NCI-H82 (cell line): ENCODE results near the gene GALNTL6.
A peak's percentile ranks its signal among the peaks of the same experiment; 100 is the strongest.

Source experiments
- DNase-seq: peaks from one replicate; lab custom pipeline; 2025; lab: John Stamatoyannopoulos, UW

GALNTL6 gene

DNA sequence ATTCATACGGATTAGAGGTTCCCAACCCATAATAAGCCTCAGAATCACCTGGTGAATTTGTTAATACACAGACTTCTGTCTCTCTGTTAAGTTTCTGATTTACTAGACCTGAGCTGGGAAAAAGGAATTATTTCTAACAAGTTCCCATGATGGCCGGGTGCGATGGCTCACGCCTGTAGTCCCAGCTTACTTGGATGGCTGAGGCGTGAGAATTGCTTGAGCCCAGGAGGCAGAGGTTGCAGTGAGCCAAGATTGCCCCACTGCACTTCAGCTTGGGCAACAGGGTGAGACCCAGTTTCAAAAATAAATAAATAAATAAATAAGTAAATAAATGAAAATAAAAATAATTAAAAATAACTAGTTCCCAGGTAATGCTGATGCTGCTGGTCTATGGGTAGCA lies 412.3 kb downstream of the GALNTL6 start:
- no peak for DNase-seq

DNA sequence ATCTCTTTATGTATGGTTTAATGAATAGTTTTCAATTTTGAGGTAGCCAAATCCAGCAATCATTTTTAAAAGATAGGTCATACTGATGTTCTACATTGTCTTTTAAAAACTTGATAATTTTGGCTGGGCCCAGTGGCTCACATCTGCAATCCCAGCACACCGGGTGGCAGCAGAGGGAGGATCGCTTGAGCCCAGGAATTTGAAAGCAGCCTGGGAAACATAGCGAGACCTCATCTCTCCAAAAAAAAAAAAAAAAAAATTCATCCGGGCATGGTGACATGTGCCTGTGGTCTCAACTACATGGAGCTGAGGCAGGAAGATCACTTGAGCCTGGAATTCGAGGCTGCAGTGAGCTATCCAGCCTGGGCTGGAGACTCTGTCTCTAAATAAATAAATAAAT lies 419.8 kb downstream of the GALNTL6 start:
- DNase-seq, result no peak

DNA sequence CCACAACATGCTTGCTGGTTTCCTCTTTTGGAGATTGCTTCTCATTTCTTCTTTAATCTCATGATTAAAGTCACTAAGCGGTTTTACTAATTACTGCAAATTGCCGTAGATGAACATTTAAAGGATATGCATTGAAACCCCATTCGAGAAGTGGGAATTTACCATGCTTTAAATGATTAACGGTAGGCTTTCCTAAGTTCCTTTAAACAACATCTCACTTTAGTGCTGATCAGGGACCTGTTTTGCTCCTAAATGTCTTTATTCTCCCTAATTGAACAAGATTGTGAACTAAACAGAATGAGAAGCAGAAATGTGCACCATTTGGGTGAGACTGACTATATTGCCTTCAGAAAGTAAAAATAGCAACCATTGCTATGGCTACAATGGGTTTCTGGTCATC lies 430.3 kb downstream of the GALNTL6 start:
- DNase-seq, result no peak

DNA sequence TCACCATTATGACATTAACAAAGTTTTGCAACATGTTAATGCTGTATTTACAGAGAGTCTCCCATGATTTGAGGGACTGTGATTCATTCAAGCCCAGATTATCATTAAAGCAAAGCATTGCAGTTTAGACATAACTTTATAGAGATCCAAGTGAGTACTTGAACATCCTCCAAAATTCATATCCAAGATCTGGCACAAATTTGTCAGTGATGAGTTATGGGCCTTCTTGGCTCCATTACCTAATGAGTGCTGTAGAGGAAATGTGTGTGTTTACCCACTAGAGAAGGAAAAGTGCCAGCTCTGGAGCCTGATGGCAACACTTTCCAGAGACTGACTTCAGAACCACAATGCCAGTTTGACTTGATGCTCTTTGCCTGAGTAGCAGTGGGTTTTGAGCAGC lies 432.3 kb downstream of the GALNTL6 start:
- no peak for DNase-seq

DNA sequence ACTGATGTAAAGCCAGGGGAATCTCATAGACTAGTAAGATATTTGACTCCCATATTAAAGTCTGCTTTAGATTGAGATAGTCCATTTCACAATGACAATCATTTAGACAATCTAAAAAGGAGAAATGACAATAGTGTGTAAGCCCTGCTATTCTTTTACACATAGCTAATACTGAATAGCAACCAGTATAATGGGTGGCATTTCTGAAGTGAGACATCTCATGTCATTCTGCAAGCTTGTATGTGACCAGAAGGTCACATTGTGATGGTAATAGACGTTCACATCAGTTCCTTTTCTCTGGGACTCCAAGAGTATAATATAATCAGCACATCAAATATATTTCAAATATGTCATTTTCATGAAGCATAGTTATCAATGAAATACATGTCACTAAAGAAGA lies 440.2 kb downstream of the GALNTL6 start:
- DNase-seq, result no peak

DNA sequence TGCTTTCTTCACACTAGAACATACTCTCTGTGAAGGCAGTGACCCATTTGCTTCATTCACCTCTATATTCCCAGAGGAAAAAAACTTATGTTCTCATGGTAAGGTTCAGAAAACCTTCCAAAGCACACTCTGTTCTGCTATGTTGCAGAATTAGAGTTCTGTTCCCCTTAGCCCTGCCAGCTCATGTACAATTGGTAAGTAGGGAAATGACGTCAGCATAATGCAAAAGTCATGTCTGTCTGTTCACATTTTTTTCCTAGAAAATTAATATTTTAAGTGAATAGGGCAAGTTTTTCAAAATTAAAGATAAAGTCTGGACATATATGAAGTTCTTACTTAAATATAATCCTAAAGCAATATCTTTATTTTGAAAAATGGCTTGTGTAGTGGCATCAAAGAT lies 443.6 kb downstream of the GALNTL6 start:
- no peak for DNase-seq

DNA sequence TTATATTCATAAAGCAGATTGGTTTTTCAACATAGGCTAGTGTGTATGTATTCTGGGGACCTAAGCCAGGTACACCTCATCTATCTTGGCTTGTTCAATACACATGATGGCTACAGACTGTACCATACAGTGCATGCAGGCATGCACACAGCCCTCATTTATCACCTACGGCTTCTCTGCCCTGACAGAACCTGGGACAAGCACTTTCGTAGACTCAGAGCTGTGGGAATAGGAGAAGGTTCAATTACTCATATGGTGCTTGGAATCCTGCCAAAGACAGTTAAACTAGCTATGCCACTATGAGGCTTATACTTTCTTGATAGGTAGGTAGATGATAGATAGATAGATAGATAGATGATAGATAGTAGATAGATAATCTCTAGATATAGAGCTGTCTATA lies 457.2 kb downstream of the GALNTL6 start:
- peak; percentile 70 for DNase-seq

DNA sequence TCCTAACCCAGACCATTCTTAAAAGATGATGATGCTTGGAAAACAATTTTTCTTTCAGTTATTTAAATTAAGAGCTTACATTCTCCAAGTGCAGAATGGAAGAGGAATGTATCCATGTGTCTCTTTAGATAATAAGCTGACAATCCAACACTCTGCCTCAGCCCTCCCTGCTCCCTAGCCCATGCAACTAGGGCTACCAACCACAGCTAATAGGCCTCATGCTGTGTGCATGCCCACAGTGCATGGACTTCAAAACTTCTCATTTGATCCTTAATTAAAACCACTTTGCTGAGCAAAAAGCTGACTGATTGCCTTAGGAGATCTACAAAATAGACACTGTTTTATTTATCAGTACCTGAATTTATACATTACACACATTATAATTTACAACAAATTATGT lies 473.9 kb downstream of the GALNTL6 start:
- DNase-seq, result no peak

DNA sequence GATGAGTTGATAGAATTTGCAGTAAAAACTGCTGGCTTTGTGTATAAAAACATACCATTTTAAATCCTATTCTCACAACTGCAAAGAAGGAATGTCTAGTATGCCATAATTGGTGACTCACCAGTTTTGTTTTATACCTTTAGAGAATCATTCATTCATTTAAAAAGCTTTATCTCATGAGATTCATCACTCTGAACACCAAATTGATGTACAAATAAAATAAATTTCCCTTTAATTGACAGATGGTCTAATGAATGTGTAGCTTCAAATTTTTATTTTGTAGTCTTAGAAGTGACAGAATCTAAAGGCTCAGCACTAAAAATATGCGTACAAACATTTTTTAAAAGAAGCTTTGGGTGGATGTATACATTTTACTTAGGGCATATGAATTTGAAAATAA lies 492.5 kb downstream of the GALNTL6 start:
- DNase-seq, result no peak

DNA sequence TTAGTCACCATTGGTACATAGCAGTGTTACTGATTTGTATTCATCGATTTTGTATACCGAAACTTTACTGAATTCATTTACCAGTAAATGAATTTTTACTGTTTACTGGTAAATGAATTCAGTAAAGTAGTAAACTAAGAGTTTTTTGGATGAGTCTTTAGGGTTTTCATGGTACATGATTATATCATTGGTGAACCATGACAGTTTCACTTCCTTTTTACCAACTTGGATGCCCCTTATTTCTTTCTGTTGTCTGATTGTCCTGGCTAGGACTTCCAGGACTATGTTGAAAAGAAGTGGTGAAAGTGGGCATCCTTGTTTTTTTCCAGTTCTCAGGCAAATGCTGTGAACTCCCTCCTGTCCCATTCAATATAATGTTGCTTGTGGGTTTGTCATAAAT lies 494.9 kb downstream of the GALNTL6 start:
- DNase-seq, result no peak

DNA sequence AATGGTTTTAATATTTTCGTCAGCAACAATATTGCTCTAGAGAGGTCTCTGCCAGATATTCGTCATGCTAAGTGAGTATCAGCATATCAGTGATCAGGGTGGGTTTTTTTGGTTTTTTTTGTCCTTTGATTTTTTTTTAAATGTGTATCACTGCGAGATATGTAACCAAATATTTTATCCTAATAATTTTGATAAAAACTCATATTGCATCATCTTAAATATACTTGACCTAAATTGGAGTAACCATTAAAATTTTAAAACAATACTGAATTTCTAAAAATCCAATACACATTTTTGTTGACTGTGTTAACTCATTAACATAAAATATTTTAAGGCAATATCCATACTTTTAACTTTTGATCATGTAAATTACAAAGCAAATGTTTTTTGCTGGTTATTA lies 498.5 kb downstream of the GALNTL6 start:
- DNase-seq, result no peak

DNA sequence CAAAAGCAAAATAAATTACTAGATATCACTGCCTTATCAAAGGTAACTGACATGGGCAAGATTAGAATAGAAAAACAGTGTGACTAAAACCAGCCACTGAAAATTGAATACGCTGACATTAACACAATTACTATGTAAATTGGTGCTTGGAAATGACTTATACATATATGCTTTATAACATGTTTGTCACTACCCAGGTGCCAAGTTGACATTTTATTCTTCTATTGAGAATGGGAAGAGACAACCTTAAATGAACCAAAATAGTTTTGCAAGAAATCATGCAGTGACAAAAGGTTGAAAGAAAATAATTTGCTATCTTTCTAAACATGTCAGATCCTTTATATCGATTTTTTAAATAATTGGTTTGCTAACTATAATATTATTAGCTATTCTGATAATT lies 510.1 kb downstream of the GALNTL6 start:
- no peak for DNase-seq

DNA sequence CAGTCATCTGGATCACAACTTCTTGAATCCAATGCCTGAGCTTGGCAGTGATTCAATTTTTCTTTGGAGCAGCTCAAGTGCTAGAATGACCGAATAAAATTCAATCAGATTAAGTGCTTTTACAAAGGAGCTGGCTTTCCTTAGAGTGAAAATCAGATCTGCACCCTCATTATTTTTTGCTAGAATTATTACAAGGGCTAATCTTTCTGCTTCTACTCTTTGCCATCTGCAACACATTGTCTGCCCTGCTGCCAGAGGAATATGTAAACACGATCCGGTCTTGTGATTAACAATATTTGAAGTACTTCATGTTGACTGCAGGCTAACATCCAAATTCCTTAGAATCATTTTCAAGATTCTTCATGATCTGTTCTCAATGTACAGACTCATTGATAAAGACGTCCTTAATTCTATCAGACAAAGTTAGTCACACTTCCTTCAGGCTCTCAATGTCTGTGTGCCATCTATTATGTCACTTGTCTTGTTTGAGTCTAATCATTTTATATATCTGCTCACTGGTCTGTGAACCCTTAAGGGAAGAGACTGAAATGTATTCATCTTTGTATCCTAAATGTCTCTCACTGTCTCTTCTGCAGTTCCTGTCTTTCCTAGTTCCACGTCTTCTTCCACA lies 531.2 kb downstream of the GALNTL6 start:
- DNase-seq, result peak; percentile 58

DNA sequence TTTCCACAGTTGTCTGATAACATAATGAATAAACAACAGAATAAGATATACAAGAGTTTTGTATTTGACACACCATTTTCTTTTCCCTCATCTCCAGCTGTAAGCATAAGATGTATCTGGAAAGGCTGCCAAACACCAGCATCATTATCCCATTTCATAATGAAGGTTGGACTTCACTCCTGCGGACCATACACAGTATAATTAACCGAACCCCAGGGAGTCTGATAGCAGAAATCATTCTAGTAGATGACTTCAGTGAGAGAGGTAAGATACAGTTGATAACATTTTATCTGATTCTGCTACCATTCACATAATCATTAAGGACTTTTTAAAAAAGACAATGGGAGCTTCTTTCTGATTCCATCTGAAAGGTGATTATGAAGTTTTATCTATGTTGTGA lies 535.2 kb downstream of the GALNTL6 start:
- DNase-seq, result no peak

DNA sequence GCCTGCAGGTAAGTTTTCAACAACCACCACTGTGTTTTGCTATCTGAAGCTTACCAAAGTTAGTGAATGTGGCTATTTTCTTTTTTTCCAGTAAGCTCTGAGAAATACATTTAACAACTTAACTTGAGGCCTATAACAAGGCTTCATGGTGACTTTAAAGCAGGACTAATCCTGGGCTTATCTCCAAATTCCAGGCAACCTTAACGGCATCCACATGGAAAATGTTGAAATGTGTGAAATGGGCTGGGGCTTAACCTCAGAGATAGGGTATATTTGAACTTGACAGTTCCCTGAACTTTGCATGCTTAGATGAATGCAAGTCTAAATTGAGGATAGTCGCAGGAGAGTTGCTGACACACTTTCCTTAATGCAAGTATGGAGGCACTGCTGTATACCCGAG lies 539.2 kb downstream of the GALNTL6 start:
- peak; percentile 1 for DNase-seq

DNA sequence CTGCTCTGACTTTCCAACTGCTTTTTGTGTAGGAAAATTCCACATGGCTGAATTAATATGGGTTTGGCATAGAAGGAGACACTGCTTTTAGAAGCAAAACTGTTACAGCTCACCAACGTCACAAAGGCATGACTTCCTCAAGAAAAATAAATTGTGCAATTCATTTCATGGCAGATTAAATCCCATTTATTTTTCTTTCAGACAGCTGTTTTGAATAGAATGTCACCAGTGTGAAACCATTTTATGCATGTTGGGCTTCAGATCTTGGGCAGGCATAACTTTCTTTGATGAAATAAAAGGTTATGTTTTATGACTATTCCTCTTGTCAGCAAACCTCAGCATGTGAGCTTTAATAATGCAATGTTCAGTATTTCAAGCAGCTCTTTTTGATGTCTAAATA lies 542.8 kb downstream of the GALNTL6 start:
- no peak for DNase-seq

DNA sequence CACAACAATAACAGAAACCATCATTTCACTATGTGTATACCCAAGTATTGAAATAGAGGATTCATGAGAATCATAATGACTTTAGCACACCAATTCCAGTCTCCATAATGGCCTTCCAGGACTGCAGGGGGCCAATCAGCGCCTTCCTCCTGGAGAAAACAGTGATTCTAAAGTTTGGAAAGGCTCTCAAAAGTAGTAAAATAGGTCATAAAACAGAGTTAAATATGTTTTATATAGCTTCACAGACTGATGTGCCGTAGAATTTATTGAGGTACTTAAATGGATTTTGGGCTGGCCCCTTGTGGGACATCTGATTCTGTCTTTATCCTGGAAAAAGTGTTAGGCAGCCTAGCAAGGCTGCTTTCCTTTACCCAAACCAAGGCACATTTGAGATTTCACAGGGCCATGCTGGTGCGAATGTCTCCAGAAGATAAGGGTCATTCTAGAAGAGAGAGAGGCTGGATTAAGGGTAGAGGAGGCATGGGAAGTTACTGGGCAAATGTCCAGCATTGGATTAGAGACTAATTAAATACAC lies 543.9 kb downstream of the GALNTL6 start:
- no peak for DNase-seq

DNA sequence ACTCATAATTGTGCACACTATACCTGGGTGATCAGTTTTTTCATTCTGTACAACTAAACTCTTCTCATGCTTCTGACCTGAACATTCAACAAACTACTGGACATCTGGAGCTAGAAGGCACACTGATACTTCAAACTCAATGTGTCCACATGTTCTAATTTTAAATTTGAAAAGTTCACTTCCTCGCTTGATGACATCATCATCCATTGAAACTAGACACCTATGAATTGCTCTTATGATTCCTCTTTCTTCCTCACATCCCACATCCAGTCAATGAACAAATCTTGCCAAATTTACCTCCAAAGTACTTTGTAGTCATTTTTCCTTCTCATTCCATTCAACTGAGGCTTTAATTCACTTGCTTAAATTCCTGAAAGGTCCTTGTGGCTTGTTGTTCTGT lies 549.4 kb downstream of the GALNTL6 start:
- DNase-seq, result no peak

DNA sequence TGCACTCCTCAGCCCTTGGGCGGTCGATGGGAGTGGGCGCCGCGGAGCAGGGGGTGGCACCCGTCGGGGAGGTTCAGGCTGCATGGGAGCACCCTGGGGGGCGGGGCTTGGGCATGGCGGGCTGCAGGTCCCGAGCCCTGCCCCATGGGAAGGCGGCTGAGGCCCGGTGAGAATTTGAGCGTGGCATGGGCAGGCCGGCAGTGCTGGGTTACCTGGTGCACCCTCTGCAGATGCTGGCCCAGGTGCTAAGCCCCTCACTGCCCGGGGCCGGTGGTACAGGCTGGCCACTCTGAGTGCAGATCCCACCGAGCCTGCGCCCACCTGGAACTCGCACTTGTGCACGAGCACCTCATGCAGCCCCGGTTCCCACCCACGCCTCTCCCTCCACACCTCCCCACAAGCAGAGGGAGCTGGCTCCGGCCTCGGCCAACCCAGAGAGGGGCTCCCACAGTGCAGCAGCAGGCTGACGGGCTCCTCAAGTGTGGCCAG lies 556.3 kb downstream of the GALNTL6 start:
- no peak for DNase-seq

DNA sequence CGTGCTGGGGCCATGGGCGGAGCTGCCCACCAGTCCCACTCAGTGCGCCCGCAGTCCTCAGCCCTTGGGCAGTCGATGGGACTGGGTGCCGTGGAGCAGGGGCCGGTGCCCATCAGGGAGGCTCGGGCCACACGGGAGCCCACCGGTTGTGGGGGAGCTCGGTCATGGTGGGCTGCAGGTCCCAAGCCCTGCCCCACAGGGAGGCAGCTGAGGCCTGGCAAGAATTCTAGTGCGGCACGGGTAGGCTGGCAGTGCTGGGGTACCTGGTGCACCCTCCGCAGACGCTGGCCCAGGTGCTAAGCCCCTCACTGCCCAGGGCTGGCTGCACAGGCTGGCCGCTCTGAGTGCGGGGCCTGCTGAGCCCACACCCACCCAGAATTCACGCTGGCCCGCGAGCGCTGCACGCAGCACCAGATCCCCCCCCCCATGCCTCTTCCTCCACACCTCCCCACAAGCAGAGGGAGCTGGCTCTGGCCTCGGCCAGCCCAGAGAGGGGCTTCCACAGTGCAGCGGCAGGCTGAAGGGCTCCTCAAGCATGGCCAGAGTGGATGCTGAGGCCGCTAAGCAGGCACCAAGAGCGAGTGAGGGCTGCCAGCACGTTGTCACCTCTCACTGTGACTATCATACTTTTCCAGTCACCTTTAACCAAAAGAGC lies 564.4 kb downstream of the GALNTL6 start:
- DNase-seq, result no peak

DNA sequence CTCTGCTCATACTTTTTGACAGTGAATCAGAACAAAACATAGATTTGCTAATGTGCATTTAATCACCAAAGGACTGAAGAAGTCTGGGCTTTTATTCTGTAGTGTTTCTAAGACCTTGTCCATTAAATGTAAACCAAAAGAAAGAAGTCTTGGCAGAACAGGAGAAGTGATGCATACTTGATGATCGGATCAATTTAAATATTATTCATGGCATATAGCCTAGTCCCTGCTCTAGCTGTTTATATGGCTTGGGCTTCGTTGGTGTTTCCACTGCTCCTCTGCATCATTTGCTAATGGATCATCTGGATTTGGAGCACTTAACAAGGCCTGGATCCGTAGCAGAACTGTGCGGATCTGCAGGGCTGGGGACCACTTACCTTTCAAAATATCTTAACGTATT lies 566.6 kb downstream of the GALNTL6 start:
- no peak for DNase-seq

DNA sequence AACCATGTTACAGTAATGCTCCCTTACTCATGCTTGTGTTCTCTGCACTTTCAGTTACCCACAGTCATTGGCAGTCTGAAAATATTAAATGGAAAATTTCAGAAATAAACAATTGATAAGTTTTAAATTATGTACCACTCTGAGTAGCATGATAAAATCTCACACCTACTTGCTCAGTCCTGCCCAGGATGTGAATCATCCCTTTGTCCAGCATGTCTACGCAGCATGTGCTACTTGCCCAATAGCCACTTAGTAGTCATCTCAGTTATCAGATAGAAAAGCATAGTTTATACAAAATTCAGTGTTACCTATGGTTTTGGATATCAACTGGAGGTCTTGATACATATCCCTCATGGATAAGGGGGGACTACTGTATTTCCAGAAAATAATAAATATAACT lies 577.1 kb downstream of the GALNTL6 start:
- no peak for DNase-seq

DNA sequence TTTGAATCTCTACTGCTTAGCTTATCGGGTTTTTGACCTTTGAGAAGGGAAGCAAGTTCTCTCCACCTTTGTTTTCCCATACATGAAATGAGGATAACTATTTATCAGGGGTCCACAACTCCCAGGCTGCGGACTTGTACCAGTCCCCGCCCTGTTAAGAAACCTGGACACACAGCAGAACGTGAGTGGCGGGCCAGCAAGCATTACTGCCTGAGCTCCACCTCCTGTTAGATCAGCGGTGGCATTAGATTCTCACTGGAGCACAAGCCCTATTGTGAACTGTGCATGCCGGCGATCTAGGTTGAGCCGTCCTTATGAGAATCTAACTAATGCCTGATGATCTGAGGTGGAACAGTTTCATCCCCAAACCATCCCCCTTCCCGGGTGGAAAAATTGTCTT lies 579.5 kb downstream of the GALNTL6 start:
- peak; percentile 1 for DNase-seq

DNA sequence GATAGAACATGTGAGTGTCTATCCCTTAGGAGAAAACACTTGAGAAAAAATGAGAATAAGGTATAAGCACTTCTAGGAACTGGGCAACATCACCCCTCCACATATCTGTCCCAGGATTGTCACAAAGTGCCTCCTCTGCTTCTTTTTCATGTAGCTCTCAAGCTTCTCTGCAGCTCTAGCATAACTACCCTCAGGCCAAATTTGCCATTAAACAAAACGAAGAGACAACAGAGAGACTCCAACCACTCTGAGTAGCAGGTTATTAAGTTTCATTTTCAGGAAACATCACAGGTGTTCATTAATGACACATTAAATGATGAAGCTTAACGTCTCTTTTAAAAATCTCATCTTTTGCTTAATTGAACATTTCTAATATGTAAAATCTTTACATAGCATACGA lies 580.0 kb downstream of the GALNTL6 start:
- no peak for DNase-seq
